T-helper 1 cell treated with Interleukin-12 subunit alpha and Interleukin-12 subunit beta and Interleukin-4 antibody, amounts not matched to agents 30 μg/mL and 1 μg/mL, for 36 hours (primary cell): ENCODE results near the gene ADAP1.
"Not testable (repeated sequence)": the region's sequence is repeated elsewhere in the genome, so short reads cannot be mapped to it uniquely, and the experiment has no call there.

Experiments
- H3K27ac Mint-ChIP-seq: one replicate; pipeline ENCODE4 v1.8.0; 2021; ENCODE audit warnings: mild to moderate bottlenecking, mixed read lengths
- H3K27me3 Mint-ChIP-seq: one replicate; pipeline ENCODE4 v1.8.0; 2021; ENCODE audit warnings: low read depth, mixed read lengths
- H3K36me3 Mint-ChIP-seq: one replicate; pipeline ENCODE4 v1.8.0; 2021; ENCODE audit warnings: low read depth, mixed read lengths
- H3K4me1 Mint-ChIP-seq: one replicate; pipeline ENCODE4 v1.8.0; 2021; ENCODE audit warnings: low read depth, mixed read lengths
- H3K4me3 Mint-ChIP-seq: one replicate; pipeline ENCODE4 v1.8.0; 2021; ENCODE audit warnings: mild to moderate bottlenecking, moderate library complexity, mixed read lengths
- H3K9me3 Mint-ChIP-seq: one replicate; pipeline ENCODE4 v1.8.0; 2021; ENCODE audit warnings: mixed read lengths

ADAP1 gene

GRCh38 chr7:913736-914520 is 40.6 kb downstream of the ADAP1 start:
- H3K9me3 Mint-ChIP-seq, result no peaks in the 10 kb centered on the region
- H3K4me1 Mint-ChIP-seq, result no peaks in the 10 kb centered on the region
- no peak overlapping the region for H3K27ac Mint-ChIP-seq
- no peaks in the 10 kb centered on the region for H3K27me3 Mint-ChIP-seq
- H3K36me3 Mint-ChIP-seq, result no peaks in the 10 kb centered on the region
- H3K4me3 Mint-ChIP-seq, result no peak overlapping the region

- H3K4me3 Mint-ChIP-seq, result no peak overlapping the region
- no peaks in the 10 kb centered on the region for H3K4me1 Mint-ChIP-seq
- H3K27ac Mint-ChIP-seq, result no peak overlapping the region
- H3K36me3 Mint-ChIP-seq, result no peaks in the 10 kb centered on the region
- H3K9me3 Mint-ChIP-seq, result no peaks in the 10 kb centered on the region
- no peaks in the 10 kb centered on the region for H3K27me3 Mint-ChIP-seq
Measured at GRCh38 chr7:911791-912480, 42.5 kb downstream of the ADAP1 start.

GRCh38 chr7:910931-911431 is 43.5 kb downstream of the ADAP1 start:
- H3K9me3 Mint-ChIP-seq, result no peaks in the 10 kb centered on the region
- H3K4me1 Mint-ChIP-seq, result no peaks in the 10 kb centered on the region
- H3K27ac Mint-ChIP-seq, result no peak overlapping the region
- H3K4me3 Mint-ChIP-seq, result no peak overlapping the region
- no peaks in the 10 kb centered on the region for H3K27me3 Mint-ChIP-seq
- no peaks in the 10 kb centered on the region for H3K36me3 Mint-ChIP-seq

- Mint-ChIP-seq H3K27me3 (peaks cover 1% of the 10 kb centered on the region), H3K4me3 (no peak overlapping the region), H3K9me3 (no peaks in the 10 kb centered on the region), H3K27ac (no peak overlapping the region), H3K36me3 (no peaks in the 10 kb centered on the region), H3K4me1 (no peaks in the 10 kb centered on the region)
Measured at GRCh38 chr7:910441-910861, 44.0 kb downstream of the ADAP1 start.

GRCh38 chr7:909358-910329 is 44.8 kb downstream of the ADAP1 start:
- Mint-ChIP-seq H3K9me3 (no peaks in the 10 kb centered on the region), H3K36me3 (no peaks in the 10 kb centered on the region), H3K27me3 (peaks cover 6% of the 10 kb centered on the region), H3K27ac (no peak overlapping the region), H3K4me1 (no peaks in the 10 kb centered on the region), H3K4me3 (no peak overlapping the region)

GRCh38 chr7:908591-909357 is 45.7 kb downstream of the ADAP1 start:
- not testable (repeated sequence) for H3K27ac Mint-ChIP-seq

GRCh38 chr7:908159-908581 is 46.3 kb downstream of the ADAP1 start:
- Mint-ChIP-seq H3K27me3 (peaks cover 6% of the 10 kb centered on the region), H3K4me1 (no peaks in the 10 kb centered on the region), H3K9me3 (no peaks in the 10 kb centered on the region), H3K36me3 (no peaks in the 10 kb centered on the region), H3K4me3 (no peak overlapping the region), H3K27ac (no peak overlapping the region)

More at GRCh38 chr7:908591-909357, 45.7 kb downstream of the ADAP1 start:
- H3K4me1 Mint-ChIP-seq, H3K36me3 Mint-ChIP-seq, H3K27me3 Mint-ChIP-seq, H3K9me3 Mint-ChIP-seq, H3K4me3 Mint-ChIP-seq: not testable (repeated sequence)

- Mint-ChIP-seq H3K36me3 (no peaks in the 10 kb centered on the region), H3K27me3 (peaks cover 6% of the 10 kb centered on the region), H3K4me3 (no peak overlapping the region), H3K4me1 (no peaks in the 10 kb centered on the region), H3K9me3 (no peaks in the 10 kb centered on the region), H3K27ac (no peak overlapping the region)
Measured at GRCh38 chr7:907158-907980, 47.1 kb downstream of the ADAP1 start.

GRCh38 chr7:906776-907157 is 47.7 kb downstream of the ADAP1 start:
- Mint-ChIP-seq H3K36me3 (no peaks in the 10 kb centered on the region), H3K27ac (no peak overlapping the region), H3K4me3 (no peak overlapping the region), H3K9me3 (no peaks in the 10 kb centered on the region), H3K27me3 (peaks cover 6% of the 10 kb centered on the region), H3K4me1 (no peaks in the 10 kb centered on the region)

GRCh38 chr7:904847-905246 is 49.6 kb downstream of the ADAP1 start:
- Mint-ChIP-seq H3K27me3 (peaks cover 6% of the 10 kb centered on the region), H3K4me1 (no peaks in the 10 kb centered on the region), H3K9me3 (no peaks in the 10 kb centered on the region), H3K36me3 (no peaks in the 10 kb centered on the region), H3K27ac (no peak overlapping the region), H3K4me3 (no peak overlapping the region)

GRCh38 chr7:903921-904755 is 50.3 kb downstream of the ADAP1 start:
- Mint-ChIP-seq H3K4me3 (no peak overlapping the region), H3K4me1 (no peaks in the 10 kb centered on the region), H3K36me3 (no peaks in the 10 kb centered on the region), H3K27ac (no peak overlapping the region), H3K27me3 (peaks cover 6% of the 10 kb centered on the region), H3K9me3 (no peaks in the 10 kb centered on the region)

- Mint-ChIP-seq H3K4me1 (no peaks in the 10 kb centered on the region), H3K36me3 (no peaks in the 10 kb centered on the region), H3K27me3 (peaks cover 6% of the 10 kb centered on the region), H3K27ac (no peak overlapping the region), H3K4me3 (no peak overlapping the region), H3K9me3 (no peaks in the 10 kb centered on the region)
Measured at GRCh38 chr7:902996-903395, 51.5 kb downstream of the ADAP1 start.
